ENCODE data around the gene NFIA. TPM values are rescaled to one million over a fixed set of nuclear protein-coding genes. Genes with fewer than 3 reads are reported as not detected.
A peak's percentile ranks its signal among the peaks of the same experiment; 100 is the strongest.

NFIA gene
- polyA plus RNA-seq, 10 donors: 28.0 to 37.7 (median 32.4) TPM

- no peak for DNase-seq
These were observed 279.6 kb downstream of the NFIA start for GRCh38 chr1:61361931-61362330.

GRCh38 chr1:61362351-61362750, 280.0 kb downstream of the NFIA start:
- peak in 1 of 3 donors; percentile 60 for DNase-seq

- no peak for DNase-seq
These were observed 286.0 kb downstream of the NFIA start for GRCh38 chr1:61368366-61368765.

- no peak for DNase-seq
These were observed 286.5 kb downstream of the NFIA start for GRCh38 chr1:61368876-61369275.

GRCh38 chr1:61370177-61370912, 288.0 kb downstream of the NFIA start:
- no peak for DNase-seq

GRCh38 chr1:61370913-61371279, 288.5 kb downstream of the NFIA start:
- no peak for DNase-seq

GRCh38 chr1:61372944-61373343, 290.6 kb downstream of the NFIA start:
- DNase-seq: no peak

GRCh38 chr1:61374156-61374555, 291.8 kb downstream of the NFIA start:
- DNase-seq: no peak

- no peak for DNase-seq
These were observed 292.9 kb downstream of the NFIA start for GRCh38 chr1:61375082-61375880.

- DNase-seq: no peak
These were observed 293.8 kb downstream of the NFIA start for GRCh38 chr1:61376151-61376550.

GRCh38 chr1:61377242-61377958, 295.0 kb downstream of the NFIA start:
- DNase-seq: no peak

- DNase-seq: peak in 2 of 3 donors; percentile 52 to 60
These were observed 296.3 kb downstream of the NFIA start for GRCh38 chr1:61378494-61379180.

GRCh38 chr1:61379693-61380092, 297.3 kb downstream of the NFIA start:
- DNase-seq: no peak

- DNase-seq: no peak
These were observed 298.2 kb downstream of the NFIA start for GRCh38 chr1:61380561-61380960.

GRCh38 chr1:61386323-61386722, 304.0 kb downstream of the NFIA start:
- no peak for DNase-seq

GRCh38 chr1:61386770-61387169, 304.4 kb downstream of the NFIA start:
- no peak for DNase-seq

- no peak for DNase-seq
These were observed 305.5 kb downstream of the NFIA start for GRCh38 chr1:61387829-61388228.

GRCh38 chr1:61388566-61388965, 306.2 kb downstream of the NFIA start:
- no peak for DNase-seq

GRCh38 chr1:61389194-61389925, 307.0 kb downstream of the NFIA start:
- no peak for DNase-seq

GRCh38 chr1:61389926-61390845, 307.8 kb downstream of the NFIA start:
- no peak for DNase-seq

Data from muscle of back (tissue), 11 donors.